Stimulated activated CD8-positive, alpha-beta memory T cell treated with anti-CD3 and anti-CD28 coated beads, Interleukin-15, amount 100 ng/mL, for 1 hour (primary cell): ENCODE measurements around the gene PVRIG.
"Not testable (repeated sequence)": the region's sequence is repeated elsewhere in the genome, so short reads cannot be mapped to it uniquely, and the experiment has no call there.

Experiments used
- DNase-seq: peaks from one replicate; pipeline ENCODE4 v3.0.0-alpha.2; 2020; ENCODE audit warnings: low read depth

Gene PVRIG

GRCh38 chr7:100195222-100195621 lies 24.5 kb upstream of the PVRIG start:
- DNase-seq: no peak

DNA sequence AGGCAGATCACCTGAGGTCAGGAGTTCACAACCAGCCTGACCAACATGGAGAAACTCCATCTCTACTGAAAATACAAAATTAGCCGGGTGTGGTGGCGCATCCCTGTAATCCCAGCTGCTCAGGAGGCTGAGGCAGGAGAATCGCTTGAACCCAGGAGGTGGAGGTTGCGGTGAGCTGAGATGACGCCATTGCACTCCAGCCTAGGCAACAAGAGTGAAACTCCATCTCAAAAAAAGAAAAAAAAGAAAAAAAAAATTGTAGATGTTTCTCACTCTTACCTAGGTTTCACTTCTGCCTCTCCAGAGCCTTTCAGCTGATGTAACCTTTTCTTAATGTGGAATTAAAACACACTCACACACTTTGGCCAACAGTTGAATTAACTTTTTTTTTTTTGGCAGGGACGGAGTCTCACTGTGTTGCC lies 23.8 kb upstream of the PVRIG start:
- DNase-seq: not testable (repeated sequence)

- no peak for DNase-seq
Measured at GRCh38 chr7:100198266-100198665, 21.5 kb upstream of the PVRIG start.

- no peak for DNase-seq
Measured at GRCh38 chr7:100200693-100201092, 19.1 kb upstream of the PVRIG start.

DNA sequence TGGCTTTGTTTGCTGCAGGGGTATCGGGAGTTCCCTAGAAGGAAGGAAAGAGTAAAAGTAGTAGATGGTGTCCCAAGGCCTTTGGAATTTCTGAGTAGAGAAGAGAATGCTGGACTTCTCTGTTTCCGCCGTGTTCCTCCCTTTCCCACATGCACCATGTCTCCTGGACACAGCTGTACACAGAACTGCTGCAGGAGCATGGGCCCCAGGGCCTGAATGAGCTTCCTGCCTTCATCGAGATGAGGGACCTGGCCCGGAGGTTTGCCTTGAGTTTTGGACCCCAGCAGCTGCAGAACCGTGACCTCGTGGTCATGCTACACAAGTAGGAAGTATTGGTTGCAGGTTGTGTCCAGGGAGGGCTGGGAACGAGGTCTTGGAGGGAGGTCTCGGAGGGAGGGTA lies 15.3 kb upstream of the PVRIG start:
- DNase-seq: no peak

- no peak for DNase-seq
Measured at GRCh38 chr7:100208911-100209408, 10.8 kb upstream of the PVRIG start.

- DNase-seq: no peak
Measured at GRCh38 chr7:100209493-100209892, 10.3 kb upstream of the PVRIG start.

DNA sequence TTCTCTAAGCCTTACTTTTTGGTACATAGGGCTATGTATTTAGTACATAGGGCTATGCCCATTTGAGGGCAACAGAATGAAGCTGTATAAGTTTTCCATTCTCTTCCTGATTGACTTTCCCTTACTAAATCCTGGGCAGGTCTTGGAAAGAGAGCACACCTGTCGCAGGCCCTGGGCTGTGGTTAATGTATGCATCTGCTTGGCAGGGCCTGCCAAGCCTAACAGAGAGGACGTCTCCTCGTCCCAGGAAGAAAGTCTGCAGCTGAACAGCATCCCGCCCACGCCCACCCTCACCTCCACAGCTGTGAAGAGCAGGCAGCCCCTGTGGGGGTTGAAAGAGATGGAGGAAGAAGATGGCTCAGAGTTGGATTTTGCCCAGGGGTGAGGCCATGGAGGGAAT lies 8.9 kb upstream of the PVRIG start:
- no peak for DNase-seq

DNA sequence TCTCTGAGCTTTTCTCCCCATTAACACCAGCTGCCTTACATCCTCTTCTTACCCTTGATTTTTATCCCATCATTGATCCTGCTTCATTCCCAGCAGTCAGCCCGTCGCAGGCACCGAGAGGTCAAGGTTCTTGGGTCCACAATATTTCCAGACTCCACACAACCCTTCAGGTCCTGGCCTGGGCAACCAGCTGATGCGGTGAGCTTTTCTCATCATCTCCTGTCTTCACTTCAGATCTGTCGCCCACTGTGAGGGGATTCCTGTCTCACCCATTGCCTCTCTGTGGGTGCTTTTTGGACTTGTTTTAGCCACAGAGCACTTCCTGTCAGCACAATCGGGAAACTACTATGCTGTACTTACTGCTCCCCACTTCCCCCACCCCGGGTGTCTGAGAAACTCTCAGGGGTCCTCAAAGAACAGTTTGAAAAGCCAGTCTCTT lies 8.4 kb upstream of the PVRIG start:
- DNase-seq: no peak

- no peak for DNase-seq
Measured at GRCh38 chr7:100212631-100213286, 7.0 kb upstream of the PVRIG start.

DNA sequence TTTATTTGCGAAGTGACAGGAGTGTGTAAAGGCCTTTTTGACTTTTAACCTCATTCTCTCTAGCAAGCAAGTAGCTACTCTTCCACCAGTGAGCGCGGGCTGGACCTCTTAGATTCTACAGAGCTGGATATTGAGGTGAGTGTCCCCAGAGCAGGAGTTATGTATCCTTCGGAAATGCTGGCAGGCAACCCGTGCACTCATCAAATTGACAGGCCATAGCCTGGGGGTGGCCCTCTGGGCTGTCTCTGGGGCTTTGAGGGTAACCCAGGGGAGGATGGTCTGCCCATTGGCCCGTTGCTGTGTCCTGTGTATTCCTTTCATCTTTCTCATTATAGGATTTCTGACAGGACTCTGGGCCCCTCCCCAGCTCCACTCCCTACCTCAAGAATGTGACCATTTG lies 6.1 kb upstream of the PVRIG start:
- DNase-seq: no peak

DNA sequence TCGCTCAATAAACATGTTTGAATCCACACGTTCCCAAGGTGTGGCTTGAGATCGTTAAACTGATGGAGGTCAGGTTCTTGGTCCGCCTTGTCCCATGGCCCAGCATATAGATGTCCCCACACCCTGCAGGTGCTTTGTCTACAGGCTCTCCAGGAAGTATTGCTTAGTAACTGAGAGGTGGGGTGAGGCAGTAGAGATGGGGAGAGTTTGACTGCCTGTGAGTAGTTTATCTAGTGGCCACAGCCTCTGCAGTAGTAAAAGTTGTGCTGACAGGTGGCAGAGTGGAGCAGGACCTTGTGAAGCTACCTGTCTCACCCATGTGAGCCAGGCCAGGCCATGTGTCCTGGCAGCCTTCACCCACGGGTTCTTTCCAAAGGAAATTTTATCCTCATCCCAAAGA lies 5.4 kb upstream of the PVRIG start:
- DNase-seq: not testable (repeated sequence)

DNA sequence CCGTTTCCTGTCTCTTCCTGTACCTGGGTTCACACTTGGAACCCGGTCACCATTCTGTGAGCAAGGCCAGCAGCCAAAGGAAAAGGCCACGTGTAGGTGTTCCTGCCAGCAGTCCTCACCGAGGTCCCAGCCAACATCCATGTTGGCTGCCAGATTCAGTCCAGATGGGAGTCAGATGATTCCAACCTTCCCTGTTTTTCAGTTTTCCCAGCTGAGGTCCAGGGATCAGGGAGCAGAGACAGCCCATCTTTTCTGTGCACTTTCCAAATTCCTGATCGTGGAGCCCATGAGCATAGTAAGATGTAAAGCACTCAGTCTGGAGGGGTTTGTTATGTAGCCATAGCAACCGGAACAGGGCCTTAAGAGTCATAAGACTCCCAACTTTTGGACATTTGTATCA lies 3.9 kb upstream of the PVRIG start:
- DNase-seq: no peak

DNA sequence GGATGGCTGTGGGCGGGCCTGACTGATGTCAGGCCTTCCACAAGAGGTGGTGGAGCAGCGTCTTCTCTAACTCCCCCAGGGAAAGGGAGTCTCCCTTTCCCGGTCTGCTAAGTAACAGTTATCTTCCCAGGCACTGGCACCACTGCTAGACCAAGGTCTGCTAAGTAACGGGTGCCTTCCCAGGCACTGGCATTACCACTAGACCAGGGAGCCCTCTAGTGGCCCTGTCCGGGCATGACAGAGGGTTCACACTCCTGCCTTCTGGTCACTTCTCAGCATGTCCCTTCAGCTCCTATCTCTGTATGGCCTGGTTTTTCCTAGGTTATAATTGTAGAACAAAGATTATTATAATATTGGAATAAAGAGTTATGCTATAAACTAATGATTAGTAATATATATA lies 1.8 kb upstream of the PVRIG start:
- DNase-seq: peak; percentile 74

- no peak for DNase-seq
Measured at GRCh38 chr7:100219271-100219737, 445 bp upstream of the PVRIG start.

- no peak for DNase-seq
Measured at GRCh38 chr7:100220586-100221230, 959 bp downstream of the PVRIG start.

DNA sequence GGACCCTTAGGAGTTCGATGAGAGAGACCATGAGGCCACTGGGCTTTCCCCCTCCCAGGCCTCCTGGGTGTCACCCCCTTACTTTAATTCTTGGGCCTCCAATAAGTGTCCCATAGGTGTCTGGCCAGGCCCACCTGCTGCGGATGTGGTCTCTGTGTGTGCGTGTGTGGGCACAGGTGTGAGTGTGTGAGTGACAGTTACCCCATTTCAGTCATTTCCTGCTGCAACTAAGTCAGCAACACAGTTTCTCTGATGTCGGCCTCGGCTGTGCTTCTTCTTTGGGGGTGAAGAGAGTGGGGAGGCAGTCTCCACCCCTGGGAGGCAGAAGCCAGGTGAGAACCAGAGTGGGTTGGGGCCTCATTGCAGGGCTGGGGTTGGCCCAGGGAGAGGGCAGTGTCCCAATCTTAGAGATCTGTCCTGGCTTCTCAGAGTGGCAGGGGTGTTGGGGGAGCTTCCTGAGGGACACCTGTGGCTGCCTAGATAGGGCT lies 1.5 kb downstream of the PVRIG start:
- peak; percentile 59 for DNase-seq

- no peak for DNase-seq
Measured at GRCh38 chr7:100221767-100222444, 2.2 kb downstream of the PVRIG start.

GRCh38 chr7:100222445-100223132 lies 2.8 kb downstream of the PVRIG start:
- no peak for DNase-seq

- not testable (repeated sequence) for DNase-seq
Measured at GRCh38 chr7:100223376-100223927, 3.7 kb downstream of the PVRIG start.

GRCh38 chr7:100224891-100225290 lies 5.1 kb downstream of the PVRIG start:
- not testable (repeated sequence) for DNase-seq
